ENCODE data around the gene INAFM1. TPM values are rescaled to one million over a fixed set of nuclear protein-coding genes. Genes with fewer than 3 reads are reported as not detected.

INAFM1 gene
- total RNA-seq, 1 donor: 2.2 TPM

- peak in 1 of 3 donors; percentile 24 for DNase-seq (ENCODE audit: low read depth in 2 of 3, low spot score in 2 of 3)
These were observed 30.6 kb downstream of the INAFM1 start for GRCh38 chr19:47305309-47305751.

- no peak for DNase-seq (ENCODE audit: low read depth in 2 of 3, low spot score in 2 of 3)
These were observed 31.6 kb downstream of the INAFM1 start for GRCh38 chr19:47306303-47306702.

- no peak for DNase-seq (ENCODE audit: low read depth in 2 of 3, low spot score in 2 of 3)
These were observed 34.4 kb downstream of the INAFM1 start for GRCh38 chr19:47309038-47309437.

GRCh38 chr19:47309608-47310007 lies 34.9 kb downstream of the INAFM1 start, which contains the start of gene C5AR1:
Gene C5AR1, plus strand, starts transcription at chr19:47309861. Its CDS starts 35 bp downstream, at chr19:47309896.
- DNase-seq (ENCODE audit: low read depth in 2 of 3, low spot score in 2 of 3): no peak

- DNase-seq (ENCODE audit: low read depth in 2 of 3, low spot score in 2 of 3): no peak
These were observed 35.6 kb downstream of the INAFM1 start for GRCh38 chr19:47310323-47310722.

- DNase-seq (ENCODE audit: low read depth in 2 of 3, low spot score in 2 of 3): peak in 1 of 3 donors; percentile 12
These were observed 36.1 kb downstream of the INAFM1 start for GRCh38 chr19:47310819-47311218.

- no peak for DNase-seq (ENCODE audit: low read depth in 2 of 3, low spot score in 2 of 3)
These were observed 37.8 kb downstream of the INAFM1 start for GRCh38 chr19:47312366-47313006.

GRCh38 chr19:47313754-47314295 lies 39.1 kb downstream of the INAFM1 start:
- no peak for DNase-seq (ENCODE audit: low read depth in 2 of 3, low spot score in 2 of 3)

GRCh38 chr19:47315125-47315821 lies 40.6 kb downstream of the INAFM1 start:
- DNase-seq (ENCODE audit: low read depth in 2 of 3, low spot score in 2 of 3): peak in 2 of 3 donors; percentile 48 to 56

GRCh38 chr19:47316513-47316912 lies 41.8 kb downstream of the INAFM1 start:
- no peak for DNase-seq (ENCODE audit: low read depth in 2 of 3, low spot score in 2 of 3)

GRCh38 chr19:47319923-47320871 lies 45.5 kb downstream of the INAFM1 start:
- DNase-seq (ENCODE audit: low read depth in 2 of 3, low spot score in 2 of 3): no peak

- no peak for DNase-seq (ENCODE audit: low read depth in 2 of 3, low spot score in 2 of 3)
These were observed 46.9 kb downstream of the INAFM1 start for GRCh38 chr19:47321630-47322029.

GRCh38 chr19:47322058-47322457 lies 47.4 kb downstream of the INAFM1 start:
- DNase-seq (ENCODE audit: low read depth in 2 of 3, low spot score in 2 of 3): peak in 1 of 3 donors; percentile 26

GRCh38 chr19:47323409-47323808 lies 48.7 kb downstream of the INAFM1 start:
- DNase-seq (ENCODE audit: low read depth in 2 of 3, low spot score in 2 of 3): no peak

- no peak for DNase-seq (ENCODE audit: low read depth in 2 of 3, low spot score in 2 of 3)
These were observed 49.2 kb downstream of the INAFM1 start for GRCh38 chr19:47323872-47324271.

GRCh38 chr19:47324502-47324901 lies 49.8 kb downstream of the INAFM1 start:
- peak in 1 of 3 donors; percentile 33 for DNase-seq (ENCODE audit: low read depth in 2 of 3, low spot score in 2 of 3)

Small RNA genes lying within 50 kb of the gene (small RNA-seq; reads per million reads assigned to genes)
- gene MIR3190: not detected

Other genes starting within 250 kb of the INAFM1 start
- 28.3 TPM for gene TMEM160, start 226.3 kb upstream of the INAFM1 start, total RNA-seq
- 19.4 TPM for gene ZC3H4, start 161.1 kb upstream of the INAFM1 start, total RNA-seq
- gene SAE1, start 144.1 kb upstream of the INAFM1 start, total RNA-seq: 35.0 TPM
- gene BBC3, start 43.7 kb upstream of the INAFM1 start, total RNA-seq: 5.7 TPM
- 6.5 TPM for gene CCDC9, start 18.4 kb upstream of the INAFM1 start, total RNA-seq
- gene C5AR1, start 35.0 kb downstream of the INAFM1 start, total RNA-seq: 0.81 TPM
- 0.81 TPM for gene C5AR2, start 57.3 kb downstream of the INAFM1 start, total RNA-seq
- 18.0 TPM for gene DHX34, start 74.4 kb downstream of the INAFM1 start, total RNA-seq
- gene MEIS3, start 144.6 kb downstream of the INAFM1 start, total RNA-seq: under 0.01 TPM
- gene SLC8A2, start 197.0 kb downstream of the INAFM1 start, total RNA-seq: under 0.01 TPM
- gene KPTN, start 209.3 kb downstream of the INAFM1 start, total RNA-seq: 6.7 TPM
- 50.4 TPM for gene NAPA, start 240.2 kb downstream of the INAFM1 start, total RNA-seq

All from hematopoietic multipotent progenitor cell (in vitro differentiated cells).